GM23248 (cell line): ENCODE data around the gene SPATA6.

Source experiments
- EZH2 ChIP-seq: fragments of 200-600 bp; sonication (generic); IDR thresholded peaks from 2 replicates; pipeline ENCODE4 v1.6.1; 2018; ENCODE audit warnings: antibody characterized with exemption, mild to moderate bottlenecking; ENCODE audit not compliant: insufficient read depth, poor library complexity, severe bottlenecking
- EZH2phosphoT487 ChIP-seq: fragments of 200-600 bp; sonication (generic); IDR thresholded peaks from 2 replicates; pipeline ENCODE4 v1.6.1; 2018; ENCODE audit warnings: antibody characterized with exemption, moderate library complexity, mild to moderate bottlenecking, low read depth; ENCODE audit not compliant: insufficient read depth

GRCh38 chr1:48442864-48443619, 29.0 kb downstream of the SPATA6 start:
- TF ChIP-seq EZH2phosphoT487 (no peak), EZH2 (no peak)
